Endometrial microvascular endothelial cells (primary cell): ENCODE data around the gene KRTAP1-5. TPM values are rescaled to one million over a fixed set of nuclear protein-coding genes. Genes with fewer than 3 reads are reported as not detected.
"Not testable (repeated sequence)": the region's sequence is repeated elsewhere in the genome, so short reads cannot be mapped to it uniquely, and the experiment has no call there.

Experiments used
- in situ Hi-C: cut with HindIII; loops from 2 replicates; pipeline ENCODE4 v1.10.0; 2017; ENCODE audit warnings: low sequenced_read_pairs, low pct_unique_long_range_greater_than_20kb; ENCODE audit errors: inconsistent ontology term
- total RNA-seq: library from RNA; depleted of rRNA; stranded (reverse); fragments of >200 nt; gene quantifications from one replicate; pipeline ENCODE4 v1.2.3, GENCODE V29; 2015; ENCODE audit errors: inconsistent ontology term

KRTAP1-5 gene
- total RNA-seq = not detected

DNA sequence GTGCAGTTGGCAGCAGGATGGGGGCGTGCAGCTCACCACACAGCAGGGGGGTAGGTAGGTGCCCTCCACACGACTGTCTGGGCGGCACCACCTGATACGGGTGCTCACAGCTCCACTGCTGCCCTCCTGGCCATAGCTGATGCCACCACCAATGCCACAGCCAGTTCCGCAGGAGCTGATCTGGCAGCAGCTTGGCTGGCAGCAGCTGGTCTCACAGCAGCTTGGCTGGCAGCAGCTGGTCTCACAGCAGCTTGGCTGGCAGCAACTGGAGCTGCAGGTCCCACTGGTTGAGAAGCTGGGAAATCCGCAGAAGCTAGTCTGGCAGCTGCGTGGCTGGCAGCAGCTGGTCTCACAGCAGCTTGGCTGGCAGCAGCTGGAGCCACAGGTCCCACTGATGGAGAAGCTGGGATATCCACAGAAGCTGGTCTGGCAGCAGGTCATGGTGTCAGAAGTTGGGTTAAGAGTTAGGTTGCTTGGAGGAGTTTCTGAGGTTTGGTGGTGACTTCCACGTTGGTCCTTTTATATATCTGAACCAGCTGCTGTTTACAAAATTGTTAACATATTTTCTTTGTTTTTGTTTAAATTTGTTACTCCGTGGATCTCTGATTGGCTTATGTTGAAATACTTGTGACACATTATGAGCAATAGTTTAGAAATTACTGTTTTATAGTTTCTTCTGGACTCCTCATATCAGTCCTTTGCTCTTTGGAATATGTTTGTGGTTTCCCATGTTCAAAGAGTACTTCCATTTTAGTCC lies at the start of gene KRTAP1-5:
TSS of gene KRTAP1-5 (minus strand) at position 494 of the 757 bp plus-strand sequence. CDS start at position 441, 53 bp downstream.
- in situ Hi-C loops = no loop called here

GRCh38 chr17:41076788-41077187 lies 49.8 kb upstream of the KRTAP1-5 start:
- in situ Hi-C loops = no loop called here

GRCh38 chr17:41073676-41074075 lies 46.7 kb upstream of the KRTAP1-5 start:
- in situ Hi-C loops = no loop called here

- in situ Hi-C loops = no loop called here
Measured at GRCh38 chr17:41071606-41072360, 44.8 kb upstream of the KRTAP1-5 start.

GRCh38 chr17:41069031-41069430 lies 42.0 kb upstream of the KRTAP1-5 start:
- in situ Hi-C loops = no loop called here

DNA sequence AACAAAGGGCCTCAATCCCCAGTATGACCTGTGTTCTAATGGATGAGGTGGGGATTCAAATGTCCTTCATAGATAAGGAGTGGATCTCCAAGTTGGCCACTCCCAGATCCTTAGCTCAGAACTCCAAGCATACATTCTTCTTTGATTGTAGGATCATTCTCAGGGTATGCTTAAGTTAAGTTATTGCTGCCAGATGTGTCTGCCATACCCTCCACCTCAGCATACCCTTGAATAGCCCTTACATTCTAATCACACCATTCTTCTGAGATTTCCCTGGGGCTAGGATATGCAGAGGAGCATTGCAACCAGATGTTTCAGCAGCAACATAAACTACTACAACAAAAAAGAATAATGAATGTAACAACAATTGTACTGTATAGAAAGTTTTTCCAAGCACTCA lies 40.3 kb upstream of the KRTAP1-5 start:
- in situ Hi-C loops = no loop called here

- in situ Hi-C loops = no loop called here
Measured at GRCh38 chr17:41065829-41066624, 39.0 kb upstream of the KRTAP1-5 start, which contains the start of gene KRTAP2-4. KRTAP2-4 (minus strand) TSS chr17:41065879; CDS start chr17:41065845, 34 bp downstream.

DNA sequence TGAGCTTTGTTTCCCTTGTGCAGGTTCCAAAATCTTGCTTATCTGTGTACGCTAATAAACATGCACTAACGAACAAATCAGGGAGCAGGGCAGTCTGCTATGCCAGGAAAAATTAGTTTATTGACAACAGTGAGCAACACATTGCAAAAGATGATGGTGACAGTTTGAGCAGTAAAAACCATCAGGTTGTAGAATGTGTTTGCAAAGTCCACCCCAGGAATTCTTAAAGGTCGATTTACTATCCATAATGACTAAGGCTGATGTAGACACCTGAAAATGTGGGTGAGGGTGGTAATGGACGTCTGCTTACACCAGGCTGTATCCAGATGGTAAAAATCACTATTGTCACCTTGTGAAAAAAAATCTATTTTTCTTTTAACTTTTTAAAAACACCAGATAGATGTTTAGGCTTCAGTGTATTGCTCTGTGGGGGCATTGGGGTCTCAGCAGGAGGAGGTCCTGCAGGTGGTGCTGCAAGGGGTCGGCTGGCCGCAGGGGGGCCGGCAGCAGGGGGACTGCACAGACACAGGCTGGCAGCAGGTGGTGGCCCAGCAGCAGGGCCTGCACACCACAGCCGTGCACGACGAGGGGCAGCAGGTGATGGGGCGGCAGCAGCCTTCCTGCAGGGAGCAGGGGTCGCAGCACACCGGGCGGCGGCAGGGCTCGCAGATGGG lies 38.1 kb upstream of the KRTAP1-5 start:
- in situ Hi-C loops = not testable (repeated sequence)

GRCh38 chr17:41064301-41064700 lies 37.3 kb upstream of the KRTAP1-5 start:
- in situ Hi-C loops = no loop called here

GRCh38 chr17:41063449-41063848 lies 36.4 kb upstream of the KRTAP1-5 start:
- in situ Hi-C loops = no loop called here

DNA sequence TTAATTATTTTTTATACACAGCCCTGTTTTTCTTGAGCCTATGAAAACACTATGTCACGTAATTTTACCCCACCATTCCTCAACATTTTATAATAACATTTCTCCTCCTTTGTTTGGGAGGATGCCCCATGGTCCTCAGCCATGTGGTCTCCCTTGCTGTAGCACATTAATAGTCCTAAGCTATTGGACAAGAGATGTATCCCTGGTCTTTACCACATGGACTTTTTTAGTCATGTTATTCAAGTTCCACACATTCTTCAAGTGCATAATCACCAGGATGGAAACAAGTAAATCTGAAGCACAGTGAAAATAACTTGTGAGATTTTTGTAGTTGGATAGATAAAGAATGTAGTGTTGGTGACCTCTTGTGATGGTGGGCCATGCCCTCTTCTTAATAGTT lies 35.0 kb upstream of the KRTAP1-5 start:
- in situ Hi-C loops = no loop called here

DNA sequence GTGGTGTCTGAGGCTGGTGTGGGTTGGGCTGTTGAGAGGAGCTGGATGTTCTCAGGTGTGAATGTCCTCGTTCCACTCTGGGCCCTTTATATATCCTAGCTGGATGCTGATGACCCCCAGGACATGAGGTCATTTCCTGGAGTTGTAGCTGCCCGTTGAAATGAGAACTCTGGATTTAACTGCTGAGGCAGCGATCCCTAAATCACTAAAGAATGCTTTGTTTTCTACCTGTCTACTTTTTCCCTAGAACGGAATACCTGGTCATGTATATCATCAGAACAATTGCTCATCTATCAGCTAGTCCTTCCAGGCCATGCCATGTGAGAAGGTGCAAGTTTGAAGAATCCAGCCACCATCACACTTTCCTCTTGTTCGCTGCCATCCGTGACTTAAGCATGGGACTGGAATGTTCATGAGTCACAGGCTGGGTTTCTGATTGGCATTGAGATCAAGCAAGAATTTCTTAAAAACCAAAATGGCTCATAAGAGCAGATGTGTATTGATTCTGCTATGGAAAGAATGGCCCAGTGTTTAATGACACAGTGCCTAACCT lies 33.1 kb upstream of the KRTAP1-5 start, which contains the start of gene KRTAP2-3:
TSS of gene KRTAP2-3 (minus strand) at position 63 of the 553 bp plus-strand sequence. CDS start 64 bp downstream, outside the sequence.
- in situ Hi-C loops = no loop called here

- in situ Hi-C loops = not testable (repeated sequence)
Measured at GRCh38 chr17:41059276-41060051, 32.5 kb upstream of the KRTAP1-5 start.

DNA sequence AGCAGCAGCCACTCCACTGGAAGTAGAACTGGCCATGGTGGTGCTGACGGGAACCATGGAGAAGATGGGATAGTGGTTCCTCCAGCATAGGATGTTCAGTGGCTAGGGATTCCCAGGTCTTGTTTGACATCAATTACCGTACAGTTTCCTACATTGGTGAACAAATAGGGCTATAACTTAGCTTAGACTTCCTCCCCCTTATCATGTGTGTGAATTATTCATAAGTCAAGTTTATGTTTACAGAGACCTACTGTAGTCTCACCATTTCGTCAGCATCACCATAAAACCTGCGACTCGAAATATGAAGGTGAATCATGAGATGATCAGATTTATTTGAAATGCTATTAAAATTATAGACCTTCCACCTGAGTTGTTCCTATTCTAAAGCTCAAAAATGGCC lies 31.7 kb upstream of the KRTAP1-5 start:
- in situ Hi-C loops = no loop called here

- in situ Hi-C loops = no loop called here
Measured at GRCh38 chr17:41057547-41057946, 30.5 kb upstream of the KRTAP1-5 start.

DNA sequence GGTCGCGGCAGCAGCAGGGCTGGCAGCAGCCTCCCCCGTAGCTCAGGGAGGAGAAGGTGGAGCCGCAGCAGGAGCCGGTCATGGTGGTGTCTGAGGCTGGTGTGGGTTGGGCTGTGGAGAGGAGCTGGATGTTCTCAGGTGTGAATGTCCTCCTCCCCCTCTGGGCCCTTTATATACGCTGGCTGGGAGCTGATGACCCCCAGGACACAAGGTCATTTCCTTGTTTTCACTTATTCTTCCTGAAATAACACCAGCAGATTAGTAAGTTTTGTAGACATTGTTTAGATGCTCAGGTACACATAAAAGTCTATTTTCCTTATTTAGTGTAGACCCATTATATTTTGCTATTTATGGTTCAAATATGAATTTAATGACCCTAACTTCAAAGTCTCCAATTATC lies 28.1 kb upstream of the KRTAP1-5 start, which contains the start of gene KRTAP2-2:
TSS of gene KRTAP2-2 (minus strand) at position 101 of the 400 bp plus-strand sequence. CDS start at position 82, 19 bp downstream.
- in situ Hi-C loops = not testable (repeated sequence)

DNA sequence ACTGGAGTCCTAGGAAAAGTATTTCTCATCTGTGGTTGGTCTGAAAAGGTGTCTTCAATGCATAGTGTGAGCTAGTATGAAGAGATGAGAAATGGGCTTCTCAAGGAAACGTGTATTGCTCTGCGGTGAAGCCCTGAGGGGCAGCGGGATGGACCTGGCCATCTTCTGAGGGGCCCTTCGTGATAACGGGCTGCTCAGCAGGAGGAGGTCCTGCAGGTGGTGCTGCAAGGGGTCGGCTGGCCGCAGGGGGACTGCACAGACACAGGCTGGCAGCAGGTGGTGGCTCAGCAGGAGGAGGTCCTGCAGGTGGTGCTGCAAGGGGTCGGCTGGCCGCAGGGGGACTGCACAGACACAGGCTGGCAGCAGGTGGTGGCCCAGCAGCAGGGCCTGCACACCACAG lies 27.5 kb upstream of the KRTAP1-5 start:
- in situ Hi-C loops = not testable (repeated sequence)
